ENCODE data around the gene MAPKBP1. TPM values are rescaled to one million over a fixed set of nuclear protein-coding genes. Genes with fewer than 3 reads are reported as not detected.

MAPKBP1 gene
- total RNA-seq, 4 donors from 2014 or later = 18.4 to 37.6 (median 29.8) TPM

GRCh38 chr15:41873711-41874110 is 99.4 kb downstream of the MAPKBP1 start:
- 78 to 100% methylated on average over 1 to 5 of the region's 8 CpGs for WGBS, 2 donors
- intact Hi-C loops (cut with DNase I) = no loop called here
- Histone ChIP-seq H3K36me3 (no peaks in the 10 kb centered on the region), H3K9me3 (no peaks in the 10 kb centered on the region), H3K27me3 (no peaks in the 10 kb centered on the region), H3K27ac (no peak overlapping the region), H3K4me1 (peaks cover 0 to 56% (median 30%) of the 10 kb centered on the region in 3 donors), H3K4me3 (no peak overlapping the region)
- DNase-seq = no peak
- no peak for TF ChIP-seq POLR2A (IDR thresholded peaks at IDR 0.05)
- no peak for TF ChIP-seq CTCF (IDR thresholded peaks at IDR 0.05)

- Histone ChIP-seq H3K4me1 (peaks cover 1 to 61% (median 32%) of the 10 kb centered on the region in 3 donors), H3K36me3 (no peaks in the 10 kb centered on the region), H3K9me3 (no peaks in the 10 kb centered on the region), H3K27ac (no peak overlapping the region), H3K4me3 (no peak overlapping the region), H3K27me3 (no peaks in the 10 kb centered on the region)
- TF ChIP-seq POLR2A (IDR thresholded peaks at IDR 0.05) (no peak), CTCF (IDR thresholded peaks at IDR 0.05) (no peak)
- DNase-seq = no peak
- WGBS, 2 donors = 100% methylated on average over 1 to 4 of the region's 12 CpGs
- intact Hi-C loops (cut with DNase I) = no loop called here
Observed at GRCh38 chr15:41874736-41875135, 100.5 kb downstream of the MAPKBP1 start.

GRCh38 chr15:41876007-41876406 is 101.7 kb downstream of the MAPKBP1 start:
- peaks cover 14 to 61% (median 30%) of the 10 kb centered on the region in 3 donors for H3K4me1 ChIP-seq
- H3K36me3 ChIP-seq = no peaks in the 10 kb centered on the region
- H3K9me3 ChIP-seq = no peaks in the 10 kb centered on the region
- intact Hi-C loops (cut with DNase I) = no loop called here
- no peak for TF ChIP-seq CTCF (IDR thresholded peaks at IDR 0.05)
- TF ChIP-seq POLR2A (IDR thresholded peaks at IDR 0.05) = no peak
- no peak overlapping the region for H3K4me3 ChIP-seq
- WGBS, 2 donors = 78% methylated on average over 11 of the region's 13 CpGs; no CpG with 5 or more reads in 1 of the 2 donors
- H3K27ac ChIP-seq = no peak overlapping the region
- no peak for DNase-seq
- peaks cover 0 to 7% (median 0%) of the 10 kb centered on the region in 4 donors for H3K27me3 ChIP-seq

GRCh38 chr15:41876689-41877088 is 102.4 kb downstream of the MAPKBP1 start:
- H3K36me3 ChIP-seq = no peaks in the 10 kb centered on the region
- TF ChIP-seq CTCF (IDR thresholded peaks at IDR 0.05) (no peak), POLR2A (IDR thresholded peaks at IDR 0.05) (no peak)
- no peaks in the 10 kb centered on the region for H3K9me3 ChIP-seq
- H3K4me3 ChIP-seq = no peak overlapping the region
- DNase-seq = no peak
- intact Hi-C loops (cut with DNase I) = no loop called here
- 20% methylated on average over 1 of the region's 12 CpGs; no CpG with 5 or more reads in 1 of the 2 donors for WGBS, 2 donors
- peaks cover 18 to 64% (median 35%) of the 10 kb centered on the region in 3 donors for H3K4me1 ChIP-seq
- H3K27me3 ChIP-seq = peaks cover 0 to 12% (median 0%) of the 10 kb centered on the region in 4 donors
- no peak overlapping the region for H3K27ac ChIP-seq

Small RNA genes lying within 50 kb of the gene (small RNA-seq; reads per million reads assigned to genes)
- gene JMJD7-PLA2G4B = 0 to 0.09 (median 0) reads per million in 4 donors
- gene MIR4310 = 0 to 0.09 (median 0) reads per million in 4 donors
- gene RNA5SP393 = 0 reads per million in 4 donors

Other genes with a start within 250 kb of the MAPKBP1 start
- 10 to 100 TPM; 15.3 to 22.6 (median 19.8) TPM for gene RPAP1, start 230.2 kb upstream of the MAPKBP1 start, total RNA-seq
- gene TYRO3, start 215.3 kb upstream of the MAPKBP1 start, total RNA-seq = 10 to 100 TPM in 3 of 4 donors, 1 to 10 TPM in 1; 6.5 to 16.9 (median 11.2) TPM
- 10 to 100 TPM; 12.9 to 37.4 (median 15.1) TPM for gene MGA, start 114.1 kb upstream of the MAPKBP1 start, total RNA-seq
- 10 to 100 TPM; 20.4 to 36.9 (median 30.5) TPM for gene JMJD7, start 53.6 kb downstream of the MAPKBP1 start, total RNA-seq
- gene PLA2G4B, start 64.4 kb downstream of the MAPKBP1 start, total RNA-seq = 10 to 100 TPM; 26.5 to 58.9 (median 39.7) TPM
- gene SPTBN5, start 119.6 kb downstream of the MAPKBP1 start, total RNA-seq = 1 to 10 TPM; 1.9 to 4.4 (median 3.4) TPM
- gene EHD4, start 198.1 kb downstream of the MAPKBP1 start, total RNA-seq = 10 to 100 TPM; 25.4 to 45.3 (median 27.8) TPM
- 10 to 100 TPM in 1 of 4 donors, 1 to 10 TPM in 3; 1.1 to 89.5 (median 9.2) TPM for gene PLA2G4E, start 246.6 kb downstream of the MAPKBP1 start, total RNA-seq